HUES6 (cell line): ENCODE results near the gene COL5A1.

ENCODE experiments used
- H3K27ac ChIP-seq: 2 replicates; pipeline ENCODE4 v1.7.0; 2013; ENCODE audit warnings: low read depth, mild to moderate bottlenecking, low read length, inconsistent platforms
- H3K27me3 ChIP-seq: 2 replicates; pipeline ENCODE4 v1.6.1; 2013; ENCODE audit warnings: low read length; ENCODE audit not compliant: control insufficient read depth, insufficient read depth
- H3K36me3 ChIP-seq: 2 replicates; pipeline ENCODE4 v1.6.1; 2013; ENCODE audit warnings: low read length; ENCODE audit not compliant: control insufficient read depth, insufficient read depth
- H3K4me1 ChIP-seq: 2 replicates; pipeline ENCODE4 v1.6.1; 2013; ENCODE audit warnings: low read length; ENCODE audit not compliant: control insufficient read depth, insufficient read depth
- H3K4me3 ChIP-seq: 2 replicates; pipeline ENCODE4 v1.5.1; 2013; ENCODE audit warnings: low read depth, low read length
- H3K9ac ChIP-seq: one replicate; pipeline ENCODE4 v1.6.1; 2013; ENCODE audit warnings: mild to moderate bottlenecking, low read length
- H3K9me3 ChIP-seq: 2 replicates; pipeline ENCODE4 v1.6.1; 2013; ENCODE audit warnings: low read depth, low read length; ENCODE audit not compliant: control insufficient read depth, insufficient read depth

COL5A1 gene

GRCh38 chr9:134598884-134599245 is 42.7 kb upstream of the COL5A1 start:
- Histone ChIP-seq H3K9ac (no peak overlapping the region), H3K27ac (no peak overlapping the region), H3K9me3 (peaks cover 7% of the 10 kb centered on the region), H3K4me3 (no peak overlapping the region), H3K27me3 (peaks cover 10% of the 10 kb centered on the region; the same call in 1 of the 2 replicates), H3K36me3 (no peaks in the 10 kb centered on the region), H3K4me1 (peaks cover 13% of the 10 kb centered on the region; the same call in 1 of the 2 replicates)

- H3K27me3 ChIP-seq, result peaks cover 10% of the 10 kb centered on the region; the same call in 1 of the 2 replicates
- H3K9ac ChIP-seq, result no peak overlapping the region
- H3K4me3 ChIP-seq, result no peak overlapping the region
- peaks cover 13% of the 10 kb centered on the region; the same call in 1 of the 2 replicates for H3K4me1 ChIP-seq
- no peaks in the 10 kb centered on the region for H3K36me3 ChIP-seq
- H3K9me3 ChIP-seq, result peaks cover 7% of the 10 kb centered on the region
- H3K27ac ChIP-seq, result peak overlapping the region; percentile 10; the same call in 1 of the 2 replicates
Measured at GRCh38 chr9:134600371-134600770, 41.2 kb upstream of the COL5A1 start.

- H3K9me3 ChIP-seq, result peaks cover 7% of the 10 kb centered on the region
- H3K9ac ChIP-seq, result peak overlapping the region; percentile 56
- peaks cover 10% of the 10 kb centered on the region; the same call in 1 of the 2 replicates for H3K27me3 ChIP-seq
- H3K27ac ChIP-seq, result peak overlapping the region; percentile 61; the same call in 1 of the 2 replicates
- peaks cover 13% of the 10 kb centered on the region; the same call in 1 of the 2 replicates for H3K4me1 ChIP-seq
- H3K4me3 ChIP-seq, result no peak overlapping the region; the same call in 1 of the 2 replicates
- H3K36me3 ChIP-seq, result no peaks in the 10 kb centered on the region
Measured at GRCh38 chr9:134600836-134601638, 40.6 kb upstream of the COL5A1 start.

DNA sequence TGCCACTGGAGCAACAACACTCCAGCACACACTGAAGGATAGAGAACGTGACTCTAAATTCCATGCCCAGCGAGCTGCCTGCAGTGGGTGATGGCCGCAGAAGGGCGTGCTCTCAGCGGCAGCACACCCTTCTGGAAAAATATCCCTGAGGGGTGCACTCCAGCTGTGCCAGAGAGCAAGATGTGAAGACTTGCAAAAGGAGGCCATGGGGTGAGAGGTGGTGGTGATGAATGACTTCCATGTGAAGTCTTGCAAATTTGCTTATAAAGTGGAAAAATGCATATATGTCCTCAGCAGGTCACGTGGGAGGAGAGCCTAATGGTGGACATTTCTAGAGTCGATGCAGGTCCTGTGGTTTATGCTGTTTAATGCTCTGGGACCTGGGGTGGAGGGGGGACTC is 39.8 kb upstream of the COL5A1 start:
- no peaks in the 10 kb centered on the region for H3K36me3 ChIP-seq
- H3K9me3 ChIP-seq, result peaks cover 7% of the 10 kb centered on the region
- peaks cover 10% of the 10 kb centered on the region; the same call in 1 of the 2 replicates for H3K27me3 ChIP-seq
- peak overlapping the region; percentile 56 for H3K9ac ChIP-seq
- H3K4me1 ChIP-seq, result peaks cover 13% of the 10 kb centered on the region; the same call in 1 of the 2 replicates
- H3K4me3 ChIP-seq, result no peak overlapping the region
- H3K27ac ChIP-seq, result peak overlapping the region; percentile 61; the same call in 1 of the 2 replicates

GRCh38 chr9:134602547-134603362 is 38.8 kb upstream of the COL5A1 start:
- H3K36me3 ChIP-seq, result no peaks in the 10 kb centered on the region
- peak overlapping the region; percentile 56 for H3K9ac ChIP-seq
- peak overlapping the region; percentile 61; the same call in 1 of the 2 replicates for H3K27ac ChIP-seq
- H3K9me3 ChIP-seq, result peaks cover 7% of the 10 kb centered on the region
- H3K4me3 ChIP-seq, result no peak overlapping the region
- peaks cover 10% of the 10 kb centered on the region; the same call in 1 of the 2 replicates for H3K27me3 ChIP-seq
- peaks cover 13% of the 10 kb centered on the region; the same call in 1 of the 2 replicates for H3K4me1 ChIP-seq

- Histone ChIP-seq H3K9ac (no peak overlapping the region), H3K4me3 (no peak overlapping the region), H3K36me3 (no peaks in the 10 kb centered on the region), H3K9me3 (peaks cover 7% of the 10 kb centered on the region), H3K27ac (no peak overlapping the region), H3K27me3 (peaks cover under 1% of the 10 kb centered on the region; the same call in 1 of the 2 replicates), H3K4me1 (peaks cover 13% of the 10 kb centered on the region; the same call in 1 of the 2 replicates)
Measured at GRCh38 chr9:134604834-134605233, 36.8 kb upstream of the COL5A1 start.

GRCh38 chr9:134605351-134605965 is 36.1 kb upstream of the COL5A1 start:
- no peak overlapping the region for H3K9ac ChIP-seq
- H3K4me3 ChIP-seq, result no peak overlapping the region
- H3K4me1 ChIP-seq, result peaks cover 13% of the 10 kb centered on the region; the same call in 1 of the 2 replicates
- no peaks in the 10 kb centered on the region for H3K36me3 ChIP-seq
- H3K27ac ChIP-seq, result no peak overlapping the region
- no peaks in the 10 kb centered on the region for H3K27me3 ChIP-seq
- peaks cover 7% of the 10 kb centered on the region for H3K9me3 ChIP-seq

DNA sequence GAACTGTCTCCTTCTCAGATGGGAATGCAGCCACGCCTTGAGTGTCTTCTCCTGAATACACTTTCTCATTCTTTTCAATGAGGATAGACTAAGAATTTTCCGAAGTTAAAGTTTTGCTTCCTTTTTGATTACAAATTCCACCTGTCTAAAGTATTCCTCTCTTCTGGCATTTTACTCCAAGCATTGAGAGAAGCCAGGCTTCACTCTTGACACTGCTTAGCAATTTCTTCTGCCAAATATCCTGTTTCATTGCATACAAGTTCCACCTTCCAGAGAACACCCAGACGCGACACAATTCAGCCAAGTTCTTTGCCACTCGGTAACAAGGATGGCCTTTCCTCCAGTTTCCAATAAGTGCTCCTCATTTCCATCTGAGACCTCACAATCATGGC is 35.6 kb upstream of the COL5A1 start:
- peaks cover 7% of the 10 kb centered on the region for H3K9me3 ChIP-seq
- H3K27ac ChIP-seq, result no peak overlapping the region
- H3K9ac ChIP-seq, result no peak overlapping the region
- no peak overlapping the region for H3K4me3 ChIP-seq
- H3K4me1 ChIP-seq, result peaks cover 13% of the 10 kb centered on the region; the same call in 1 of the 2 replicates
- H3K36me3 ChIP-seq, result no peaks in the 10 kb centered on the region
- H3K27me3 ChIP-seq, result no peaks in the 10 kb centered on the region

- Histone ChIP-seq H3K4me3 (no peak overlapping the region), H3K36me3 (no peaks in the 10 kb centered on the region), H3K27me3 (no peaks in the 10 kb centered on the region), H3K27ac (no peak overlapping the region), H3K4me1 (peaks cover 7% of the 10 kb centered on the region; the same call in 1 of the 2 replicates), H3K9me3 (peaks cover 4% of the 10 kb centered on the region; the same call in 1 of the 2 replicates), H3K9ac (no peak overlapping the region)
Measured at GRCh38 chr9:134606951-134607731, 34.5 kb upstream of the COL5A1 start.

DNA sequence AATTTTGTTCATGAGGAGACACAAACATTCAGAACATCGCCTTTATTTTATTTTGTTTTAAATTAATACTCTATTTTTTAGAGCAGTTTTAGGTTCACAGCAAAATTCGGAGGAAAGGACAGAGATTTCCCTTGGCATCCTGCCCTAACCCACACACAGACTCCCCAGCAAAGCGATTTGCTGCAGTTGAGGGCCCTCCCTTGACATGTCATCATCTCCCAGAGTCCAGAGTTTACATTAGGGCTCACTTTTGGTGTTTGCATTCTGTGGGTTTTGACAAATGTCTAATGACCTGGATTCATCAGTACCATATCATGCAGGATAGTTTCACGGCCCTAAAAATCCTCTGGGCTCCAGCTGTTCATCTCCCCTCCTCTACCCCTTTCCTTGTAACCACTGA is 33.6 kb upstream of the COL5A1 start:
- no peak overlapping the region for H3K9ac ChIP-seq

More for the DNA sequence above, 33.6 kb upstream of the COL5A1 start:
- Histone ChIP-seq H3K36me3 (no peaks in the 10 kb centered on the region), H3K27me3 (no peaks in the 10 kb centered on the region), H3K4me1 (no peaks in the 10 kb centered on the region; the same call in 1 of the 2 replicates), H3K9me3 (peaks cover 9% of the 10 kb centered on the region; the same call in 1 of the 2 replicates), H3K27ac (no peak overlapping the region), H3K4me3 (no peak overlapping the region)
